ENCODE results near the gene EXOC3L2. TPM values are rescaled to one million over a fixed set of nuclear protein-coding genes. Genes with fewer than 3 reads are reported as not detected.

The EXOC3L2 gene
- total RNA-seq, 4 donors from 2014 or later, result 0.68 to 7.0 (median 1.1) TPM; not detected in 1

- Histone ChIP-seq H3K27ac (no peak overlapping the region), H3K4me1 (peaks cover 10 to 24% (median 18%) of the 10 kb centered on the region in 4 donors), H3K27me3 (no peaks in the 10 kb centered on the region), H3K4me3 (no peak overlapping the region), H3K9me3 (no peaks in the 10 kb centered on the region), H3K36me3 (no peaks in the 10 kb centered on the region)
- DNase-seq, result no peak
- in situ Hi-C loops (cut with MboI; ENCODE audit: low pct_ligation_motif_present in 1 of 4, low pct_unique_long_range_greater_than_20kb in 1 of 4, low sequenced_read_pairs in 3 of 4), result no loop called here
- no peak for TF ChIP-seq POLR2A (IDR thresholded peaks at IDR 0.05)
- no peak for TF ChIP-seq POLR2AphosphoS5 (IDR thresholded peaks at IDR 0.05)
- TF ChIP-seq CTCF (IDR thresholded peaks at IDR 0.05), result no peak
- TF ChIP-seq EP300 (IDR thresholded peaks at IDR 0.05; ENCODE audit: low read depth), result no peak
- WGBS, 2 donors (ENCODE audit: low coverage in 1 of 2), result 91 to 97% methylated on average over 4 of the region's 4 CpGs
- intact Hi-C loops (cut with DNase I; ENCODE audit: low total_unique reads), result no loop called here
Observed at GRCh38 chr19:45256836-45257235, 11.6 kb upstream of the EXOC3L2 start.

- H3K9me3 ChIP-seq, result no peaks in the 10 kb centered on the region
- DNase-seq, result no peak
- peaks cover 13 to 26% (median 19%) of the 10 kb centered on the region in 4 donors for H3K4me1 ChIP-seq
- no peaks in the 10 kb centered on the region for H3K36me3 ChIP-seq
- TF ChIP-seq EP300 (IDR thresholded peaks at IDR 0.05; ENCODE audit: low read depth) (no peak), POLR2AphosphoS5 (IDR thresholded peaks at IDR 0.05) (no peak), CTCF (IDR thresholded peaks at IDR 0.05) (no peak), POLR2A (IDR thresholded peaks at IDR 0.05) (no peak)
- intact Hi-C loops (cut with DNase I; ENCODE audit: low total_unique reads), result no loop called here
- no peak overlapping the region for H3K27ac ChIP-seq
- in situ Hi-C loops (cut with MboI; ENCODE audit: low pct_ligation_motif_present in 1 of 4, low pct_unique_long_range_greater_than_20kb in 1 of 4, low sequenced_read_pairs in 3 of 4), result no loop called here
- 80 to 91% methylated on average over 1 to 9 of the region's 9 CpGs for WGBS, 2 donors (ENCODE audit: low coverage in 1 of 2)
- H3K4me3 ChIP-seq, result no peak overlapping the region
- H3K27me3 ChIP-seq, result no peaks in the 10 kb centered on the region
Observed at GRCh38 chr19:45255611-45256157, 10.5 kb upstream of the EXOC3L2 start.

GRCh38 chr19:45254044-45254531 is 8.9 kb upstream of the EXOC3L2 start:
- Histone ChIP-seq H3K4me1 (peaks cover 16 to 33% (median 24%) of the 10 kb centered on the region in 4 donors), H3K27ac (no peak overlapping the region), H3K27me3 (no peaks in the 10 kb centered on the region), H3K4me3 (no peak overlapping the region), H3K9me3 (no peaks in the 10 kb centered on the region), H3K36me3 (no peaks in the 10 kb centered on the region)
- intact Hi-C loops (cut with DNase I; ENCODE audit: low total_unique reads) (no loop called here), in situ Hi-C loops (cut with MboI; ENCODE audit: low pct_ligation_motif_present in 1 of 4, low pct_unique_long_range_greater_than_20kb in 1 of 4, low sequenced_read_pairs in 3 of 4) (no loop called here)
- 71 to 100% methylated on average over 1 to 11 of the region's 11 CpGs for WGBS, 2 donors (ENCODE audit: low coverage in 1 of 2)
- no peak for TF ChIP-seq EP300 (IDR thresholded peaks at IDR 0.05; ENCODE audit: low read depth)
- TF ChIP-seq CTCF (IDR thresholded peaks at IDR 0.05), result peak in 1 of 5 experiments; percentile 5
- no peak for TF ChIP-seq POLR2AphosphoS5 (IDR thresholded peaks at IDR 0.05)
- TF ChIP-seq POLR2A (IDR thresholded peaks at IDR 0.05), result no peak
- no peak for DNase-seq

- TF ChIP-seq POLR2A (IDR thresholded peaks at IDR 0.05) (no peak), CTCF (IDR thresholded peaks at IDR 0.05) (no peak), EP300 (IDR thresholded peaks at IDR 0.05; ENCODE audit: low read depth) (no peak), POLR2AphosphoS5 (IDR thresholded peaks at IDR 0.05) (no peak)
- DNase-seq, result no peak
- in situ Hi-C loops (cut with MboI; ENCODE audit: low pct_ligation_motif_present in 1 of 4, low pct_unique_long_range_greater_than_20kb in 1 of 4, low sequenced_read_pairs in 3 of 4) (no loop called here), intact Hi-C loops (cut with DNase I; ENCODE audit: low total_unique reads) (no loop called here)
- peaks cover 16 to 36% (median 24%) of the 10 kb centered on the region in 4 donors for H3K4me1 ChIP-seq
- H3K9me3 ChIP-seq, result no peaks in the 10 kb centered on the region
- H3K27ac ChIP-seq, result no peak overlapping the region
- 68% methylated on average over 12 of the region's 12 CpGs; no CpG with 5 or more reads in 1 of the 2 donors for WGBS, 2 donors (ENCODE audit: low coverage in 1 of 2)
- H3K27me3 ChIP-seq, result no peaks in the 10 kb centered on the region
- no peaks in the 10 kb centered on the region for H3K36me3 ChIP-seq
- no peak overlapping the region for H3K4me3 ChIP-seq
Observed at GRCh38 chr19:45253396-45254027, 8.3 kb upstream of the EXOC3L2 start.

Data from transverse colon (tissue), 4 donors.